Measurements from ENCODE around the gene NCKAP5L.

Gene NCKAP5L

DNA sequence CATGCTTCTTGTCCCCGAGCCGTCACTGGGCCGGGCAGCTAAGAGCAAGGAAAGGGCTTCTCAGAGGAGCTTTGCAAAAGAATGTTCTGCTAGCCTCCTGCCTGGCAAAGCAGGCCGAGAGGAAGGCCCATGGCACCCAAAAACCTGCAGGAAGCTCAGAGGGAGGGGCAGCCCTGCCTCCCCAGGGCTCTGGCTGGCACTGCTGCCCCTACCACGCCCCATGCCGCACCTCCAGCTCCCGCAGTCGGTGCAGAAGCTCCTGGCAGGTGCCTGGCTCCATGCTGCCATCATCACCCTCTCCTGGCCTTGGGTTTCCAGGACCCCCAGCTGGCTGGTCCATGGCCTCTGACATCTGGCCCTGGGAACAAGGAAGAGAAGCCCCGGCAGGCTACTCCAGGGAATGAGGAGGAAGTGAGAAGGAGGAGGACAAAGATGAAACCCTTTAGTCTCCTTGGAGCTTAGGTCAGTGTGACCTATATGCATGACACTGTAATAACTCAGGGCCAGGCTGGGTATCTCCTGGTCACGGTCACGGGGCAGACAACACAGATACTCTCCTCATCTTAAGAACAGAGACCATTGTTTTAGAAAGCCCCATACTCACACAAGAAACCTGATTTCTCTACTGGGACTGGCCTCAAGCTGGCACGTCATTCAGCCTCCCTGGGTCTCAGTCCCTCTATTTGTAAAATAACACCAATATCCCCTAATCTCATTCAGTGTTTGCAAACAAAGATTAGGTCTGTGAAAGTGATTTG is 24.3 kb downstream of the NCKAP5L start:
- no peak overlapping the region for H3K4me2 ChIP-seq (ENCODE audit: low read depth, low read length, poor library complexity, severe bottlenecking)
- H3F3A ChIP-seq (ENCODE audit: low read depth): no peaks in the 10 kb centered on the region
- H3K79me2 ChIP-seq (ENCODE audit: insufficient read depth, low read length): peaks cover 6% of the 10 kb centered on the region; the same call in 1 of the 2 replicates
- no peaks in the 10 kb centered on the region for H4K20me1 ChIP-seq (ENCODE audit: insufficient read depth, low read length, poor library complexity, severe bottlenecking)
- H3K4me3 ChIP-seq (ENCODE audit: low read length, poor library complexity, severe bottlenecking): no peak overlapping the region
- no peak overlapping the region for H2AFZ ChIP-seq (ENCODE audit: low read length)
- H3K4me1 ChIP-seq (ENCODE audit: insufficient read depth, low read length, poor library complexity, severe bottlenecking): no peaks in the 10 kb centered on the region
- H3K27me3 ChIP-seq (ENCODE audit: insufficient read depth, low read length, poor library complexity, severe bottlenecking): no peaks in the 10 kb centered on the region
- H3K9me2 ChIP-seq (replicated peaks; ENCODE audit: low read depth, low read length): no peaks in the 10 kb centered on the region
- no peak overlapping the region for H3K9ac ChIP-seq (ENCODE audit: low read depth, low read length, poor library complexity, severe bottlenecking)
- no peak for TF ChIP-seq EZH2phosphoT487 (IDR thresholded peaks at IDR 0.05; ENCODE audit: borderline replicate concordance)
- TF ChIP-seq, protein P1, sequence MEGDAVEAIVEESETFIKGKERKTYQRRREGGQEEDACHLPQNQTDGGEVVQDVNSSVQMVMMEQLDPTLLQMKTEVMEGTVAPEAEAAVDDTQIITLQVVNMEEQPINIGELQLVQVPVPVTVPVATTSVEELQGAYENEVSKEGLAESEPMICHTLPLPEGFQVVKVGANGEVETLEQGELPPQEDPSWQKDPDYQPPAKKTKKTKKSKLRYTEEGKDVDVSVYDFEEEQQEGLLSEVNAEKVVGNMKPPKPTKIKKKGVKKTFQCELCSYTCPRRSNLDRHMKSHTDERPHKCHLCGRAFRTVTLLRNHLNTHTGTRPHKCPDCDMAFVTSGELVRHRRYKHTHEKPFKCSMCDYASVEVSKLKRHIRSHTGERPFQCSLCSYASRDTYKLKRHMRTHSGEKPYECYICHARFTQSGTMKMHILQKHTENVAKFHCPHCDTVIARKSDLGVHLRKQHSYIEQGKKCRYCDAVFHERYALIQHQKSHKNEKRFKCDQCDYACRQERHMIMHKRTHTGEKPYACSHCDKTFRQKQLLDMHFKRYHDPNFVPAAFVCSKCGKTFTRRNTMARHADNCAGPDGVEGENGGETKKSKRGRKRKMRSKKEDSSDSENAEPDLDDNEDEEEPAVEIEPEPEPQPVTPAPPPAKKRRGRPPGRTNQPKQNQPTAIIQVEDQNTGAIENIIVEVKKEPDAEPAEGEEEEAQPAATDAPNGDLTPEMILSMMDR (conservative IDR thresholded peaks at IDR 0.05; ENCODE audit: low read length): no peak
- H3K9me3 ChIP-seq (ENCODE audit: insufficient read depth, low read depth, low read length): no peaks in the 10 kb centered on the region
- H3K36me3 ChIP-seq (ENCODE audit: insufficient read depth, low read length): peaks cover 50% of the 10 kb centered on the region; the same call in 1 of the 2 replicates

DNA sequence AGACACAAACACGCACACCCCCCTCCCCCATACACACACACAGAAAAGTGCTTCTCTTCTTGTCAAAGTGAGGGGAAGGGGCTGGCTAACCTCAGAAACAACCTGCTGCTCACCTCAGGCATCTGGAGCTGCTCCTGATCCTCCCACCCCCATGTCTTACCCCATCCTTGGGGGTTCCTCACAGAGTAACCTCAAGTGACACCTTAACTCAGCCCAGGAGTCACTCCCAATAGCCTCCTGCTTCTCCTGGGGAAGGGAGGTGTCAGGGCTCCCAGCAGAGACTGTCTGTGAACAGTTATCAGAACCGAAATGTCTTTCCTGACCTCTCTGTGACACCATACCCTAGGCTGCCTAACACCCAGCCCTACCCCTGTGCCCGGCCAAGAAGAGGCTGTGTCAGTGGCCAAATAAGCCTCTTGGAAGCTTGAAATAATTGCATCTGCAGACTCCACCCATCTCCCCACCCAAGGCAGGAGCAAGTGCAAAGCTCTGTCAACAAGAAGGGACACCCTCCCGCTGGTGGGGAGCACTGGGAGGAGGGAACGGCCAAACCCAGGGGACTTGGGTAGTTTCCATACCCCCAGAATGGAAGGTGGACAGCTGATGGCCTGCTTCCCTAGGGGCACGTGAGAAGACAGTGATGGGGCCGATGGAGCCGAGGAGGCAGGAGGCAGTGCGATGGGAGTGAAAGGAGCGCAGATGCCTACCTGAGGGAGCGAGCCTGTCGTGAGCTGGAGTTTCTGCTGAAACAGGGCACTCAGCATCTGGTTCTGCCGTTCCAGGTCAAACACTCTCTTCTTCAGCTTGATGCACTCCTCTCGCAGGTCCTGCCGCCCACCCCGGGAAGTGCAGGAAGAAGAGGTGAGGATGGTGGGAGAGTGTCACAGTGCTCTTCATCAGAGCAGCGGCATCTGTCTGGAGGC is 26.8 kb downstream of the NCKAP5L start:
- Histone ChIP-seq H3F3A (ENCODE audit: low read depth) (no peaks in the 10 kb centered on the region), H3K9me2 (replicated peaks; ENCODE audit: low read depth, low read length) (no peaks in the 10 kb centered on the region), H3K4me1 (ENCODE audit: insufficient read depth, low read length, poor library complexity, severe bottlenecking) (no peaks in the 10 kb centered on the region), H3K9ac (ENCODE audit: low read depth, low read length, poor library complexity, severe bottlenecking) (no peak overlapping the region), H2AFZ (ENCODE audit: low read length) (no peak overlapping the region), H3K27me3 (ENCODE audit: insufficient read depth, low read length, poor library complexity, severe bottlenecking) (no peaks in the 10 kb centered on the region), H3K9me3 (ENCODE audit: insufficient read depth, low read depth, low read length) (no peaks in the 10 kb centered on the region), H3K79me2 (ENCODE audit: insufficient read depth, low read length) (no peaks in the 10 kb centered on the region), H3K4me3 (ENCODE audit: low read length, poor library complexity, severe bottlenecking) (no peak overlapping the region), H3K36me3 (ENCODE audit: insufficient read depth, low read length) (peaks cover 71% of the 10 kb centered on the region; the same call in 1 of the 2 replicates), H3K4me2 (ENCODE audit: low read depth, low read length, poor library complexity, severe bottlenecking) (no peak overlapping the region), H4K20me1 (ENCODE audit: insufficient read depth, low read length, poor library complexity, severe bottlenecking) (no peaks in the 10 kb centered on the region)
- TF ChIP-seq, protein P1 (conservative IDR thresholded peaks at IDR 0.05; ENCODE audit: low read length): no peak
- TF ChIP-seq EZH2phosphoT487 (IDR thresholded peaks at IDR 0.05; ENCODE audit: borderline replicate concordance): no peak

DNA sequence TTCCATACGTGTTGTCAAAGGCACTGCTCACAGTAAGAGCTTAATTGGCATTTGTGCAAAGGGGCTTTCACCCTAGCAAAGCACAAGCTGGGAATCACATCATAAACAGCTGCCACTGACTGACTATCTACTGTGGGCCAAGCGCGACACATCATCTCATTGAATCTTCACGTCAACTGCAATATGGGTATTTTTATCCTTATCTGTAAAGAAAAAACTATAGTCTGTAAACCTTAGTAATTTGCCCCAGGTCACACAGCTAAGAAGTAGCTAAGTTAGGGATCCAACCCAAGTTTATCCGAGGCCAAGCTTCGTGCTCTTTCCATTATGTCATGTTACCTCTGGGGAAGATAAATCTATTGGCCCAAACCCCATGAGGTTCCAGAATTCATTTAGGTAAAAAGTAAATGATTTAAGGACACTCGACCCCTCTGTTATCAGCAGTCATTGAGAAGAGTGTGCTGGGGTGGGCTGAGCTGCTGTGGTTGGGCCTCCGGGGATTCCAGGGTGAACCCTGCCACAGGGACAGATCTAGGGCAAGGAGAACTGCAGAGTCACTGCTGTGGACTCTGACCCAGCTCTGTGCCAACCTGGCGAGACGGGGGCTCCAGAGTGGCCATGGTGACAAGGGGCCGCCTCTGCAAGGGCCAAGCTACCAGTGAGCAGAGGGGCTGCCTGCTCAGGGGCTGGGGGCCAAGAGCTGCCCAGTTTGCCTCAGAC is 27.6 kb downstream of the NCKAP5L start:
- no peak overlapping the region for H3K4me2 ChIP-seq (ENCODE audit: low read depth, low read length, poor library complexity, severe bottlenecking)
- no peak overlapping the region for H3K4me3 ChIP-seq (ENCODE audit: low read length, poor library complexity, severe bottlenecking)
- no peaks in the 10 kb centered on the region for H3K9me3 ChIP-seq (ENCODE audit: insufficient read depth, low read depth, low read length)
- no peaks in the 10 kb centered on the region for H3F3A ChIP-seq (ENCODE audit: low read depth)
- H3K9me2 ChIP-seq (replicated peaks; ENCODE audit: low read depth, low read length): no peaks in the 10 kb centered on the region
- no peaks in the 10 kb centered on the region for H3K79me2 ChIP-seq (ENCODE audit: insufficient read depth, low read length)
- no peak overlapping the region for H2AFZ ChIP-seq (ENCODE audit: low read length)
- no peaks in the 10 kb centered on the region for H4K20me1 ChIP-seq (ENCODE audit: insufficient read depth, low read length, poor library complexity, severe bottlenecking)
- TF ChIP-seq, protein P1 (conservative IDR thresholded peaks at IDR 0.05; ENCODE audit: low read length): no peak
- no peak for TF ChIP-seq EZH2phosphoT487 (IDR thresholded peaks at IDR 0.05; ENCODE audit: borderline replicate concordance)
- H3K4me1 ChIP-seq (ENCODE audit: insufficient read depth, low read length, poor library complexity, severe bottlenecking): no peaks in the 10 kb centered on the region
- no peaks in the 10 kb centered on the region for H3K27me3 ChIP-seq (ENCODE audit: insufficient read depth, low read length, poor library complexity, severe bottlenecking)
- H3K9ac ChIP-seq (ENCODE audit: low read depth, low read length, poor library complexity, severe bottlenecking): no peak overlapping the region
- H3K36me3 ChIP-seq (ENCODE audit: insufficient read depth, low read length): peaks cover 71% of the 10 kb centered on the region; the same call in 1 of the 2 replicates
